ENCODE measurements around the gene SCEL. TPM values are rescaled to one million over a fixed set of nuclear protein-coding genes. Genes with fewer than 3 reads are reported as not detected.
A peak's percentile ranks its signal among the peaks of the same experiment; 100 is the strongest.

The SCEL gene
- total and polyA plus RNA-seq, 2 of the 4 experiments (the other 2 are of a cell fraction), result not detected

GRCh38 chr13:77489566-77490337 is 45.8 kb upstream of the SCEL start:
- H2BK15ac ChIP-seq (ENCODE audit: low read depth, low read length), result no peak overlapping the region
- no peak overlapping the region for H4K91ac ChIP-seq (ENCODE audit: insufficient read depth, low read depth, low read length)
- H3K4ac ChIP-seq (ENCODE audit: low read depth, low read length), result no peak overlapping the region
- BruUV-seq (replicated peaks), result no TSS peak
- in situ Hi-C loops (cut with MboI; ENCODE audit: low sequenced_read_pairs) (no loop called here), dilution Hi-C loops (cut with HindIII; ENCODE audit: low sequenced_read_pairs, unreplicated experiment) (no loop called here), intact Hi-C loops (cut with micrococcal nuclease) (loop anchor here (5.0 kb wide), 1 partner anchor 263 kb away; no protein-coding TSS in a partner anchor)
- H2AK5ac ChIP-seq (ENCODE audit: low read depth, low read length), result no peak overlapping the region
- H3K9ac ChIP-seq (ENCODE audit: low read depth, low read length), result no peak overlapping the region
- peak overlapping the region; percentile 21 for H2AFZ ChIP-seq (replicated peaks; ENCODE audit: low read length, poor library complexity)
- H3K9me3 ChIP-seq (ENCODE audit: control insufficient read depth, insufficient read depth, low read length), result no peaks in the 10 kb centered on the region
- no peak overlapping the region for H3K23ac ChIP-seq (ENCODE audit: low read depth, low read length)
- no peaks in the 10 kb centered on the region for H3K36me3 ChIP-seq (ENCODE audit: control insufficient read depth, insufficient read depth, low read length)
- H2BK120ac ChIP-seq (ENCODE audit: low read depth, low read length), result no peak overlapping the region
- no peaks in the 10 kb centered on the region for H3K79me1 ChIP-seq (ENCODE audit: low read depth in 1 of 2, low read length in 2 of 2)
- H3K4me1 ChIP-seq (ENCODE audit: control insufficient read depth, insufficient read depth, low read length), result no peaks in the 10 kb centered on the region
- WGBS, 2 experiments (ENCODE audit: extremely low coverage in 2 of 2, insufficient read length in 1 of 2), result no CpG with 5 or more reads among the region's 4 CpGs
- TF ChIP-seq NFE2L2 (IDR thresholded peaks at IDR 0.05; ENCODE audit: low read depth, low read length) (no peak), MXI1 (IDR thresholded peaks at IDR 0.05; ENCODE audit: borderline replicate concordance, low read depth, low read length) (no peak), FOS (IDR thresholded peaks at IDR 0.05; ENCODE audit: low read depth, low read length) (no peak), SMC3 (IDR thresholded peaks at IDR 0.05; ENCODE audit: low read depth, low read length) (no peak), CHD1 (IDR thresholded peaks at IDR 0.05; ENCODE audit: low read depth, low read length) (no peak), USF2 (IDR thresholded peaks at IDR 0.05; ENCODE audit: low read depth, low read length) (no peak), CEBPB (IDR thresholded peaks at IDR 0.05; ENCODE audit: low read depth, low read length) (no peak), RFX5 (IDR thresholded peaks at IDR 0.05; ENCODE audit: low read depth, low read length) (no peak), RCOR1 (IDR thresholded peaks at IDR 0.05; ENCODE audit: insufficient replicate concordance, low read length) (no peak), BHLHE40 (IDR thresholded peaks at IDR 0.05; ENCODE audit: low read depth, low read length) (no peak), POLR2A (IDR thresholded peaks at IDR 0.05; ENCODE audit: low read depth, low read length) (no peak), RAD21 (IDR thresholded peaks at IDR 0.05; ENCODE audit: low read length) (no peak)
- ChIA-PET POLR2A (ENCODE audit: unreplicated experiment) (no interaction called here), CTCF (no interaction called here)
- ATAC-seq (ENCODE audit: low read depth) (no peak), DNase-seq (no peak)
- H4K20me1 ChIP-seq (ENCODE audit: insufficient read depth, low read length), result no peaks in the 10 kb centered on the region
- no peak overlapping the region for H2BK20ac ChIP-seq (ENCODE audit: low read depth, low read length)
- no peak overlapping the region for H3K18ac ChIP-seq (ENCODE audit: low read depth, low read length)
- no peak overlapping the region for H3K4me3 ChIP-seq (ENCODE audit: insufficient read depth, low read depth, low read length)
- no peak overlapping the region for H4K8ac ChIP-seq (ENCODE audit: low read depth in 2 of 2, low read length in 2 of 2)
- no peaks in the 10 kb centered on the region for H3K9me1 ChIP-seq (ENCODE audit: insufficient read depth, low read length)
- H3K27me3 ChIP-seq (ENCODE audit: control insufficient read depth, insufficient read depth, low read length), result 0 out of 2 replicates have a peak, but pooled peaks cover 2% of the 10 kb centered on the region
- no peak overlapping the region for H3K56ac ChIP-seq (ENCODE audit: extremely low read depth, insufficient read depth, low read length)
- H2AK9ac ChIP-seq (replicated peaks; ENCODE audit: low read depth, low read length, poor library complexity), result no peak overlapping the region
- H3K27ac ChIP-seq (ENCODE audit: insufficient read depth, low read length), result no peak overlapping the region
- H3K4me2 ChIP-seq (ENCODE audit: low read depth, low read length), result no peak overlapping the region
- H4K5ac ChIP-seq (ENCODE audit: low read depth, low read length), result no peak overlapping the region
- H2BK5ac ChIP-seq (ENCODE audit: low read depth, low read length, poor library complexity, severe bottlenecking), result no peak overlapping the region
- no peak overlapping the region for H3K14ac ChIP-seq (replicated peaks; ENCODE audit: low read depth, low read length)

All from IMR-90 (cell line).